GM19372 (cell line): ENCODE measurements around the gene RAMP2.

Experiments used
- ATAC-seq: cut with Tn5 transposase; IDR thresholded peaks from one replicate; pipeline ENCODE4 v1.9.1; 2021; ENCODE audit warnings: mild to moderate bottlenecking, low read depth, moderate library complexity; ENCODE audit not compliant: unreplicated experiment

The RAMP2 gene

DNA sequence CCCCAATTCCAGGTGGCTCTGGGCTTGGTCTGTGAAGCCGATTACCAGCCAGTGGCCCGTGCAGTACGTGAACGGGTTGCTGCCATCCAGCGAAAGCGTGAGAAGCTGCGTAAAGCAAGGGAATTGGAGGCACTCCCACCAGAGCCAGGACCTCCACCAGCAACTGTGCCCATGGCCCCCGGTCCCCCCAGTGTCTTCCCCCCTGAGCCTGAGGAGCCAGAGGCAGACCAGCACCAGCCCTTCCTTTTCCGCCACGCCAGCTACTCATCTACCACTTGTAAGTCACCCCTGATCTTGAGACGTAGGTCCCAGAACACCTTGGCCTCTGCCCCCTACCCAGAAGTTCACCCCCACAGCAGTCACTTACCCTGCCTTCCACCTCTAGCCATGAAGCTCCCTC lies 26.2 kb downstream of the RAMP2 start:
- no peak for ATAC-seq

DNA sequence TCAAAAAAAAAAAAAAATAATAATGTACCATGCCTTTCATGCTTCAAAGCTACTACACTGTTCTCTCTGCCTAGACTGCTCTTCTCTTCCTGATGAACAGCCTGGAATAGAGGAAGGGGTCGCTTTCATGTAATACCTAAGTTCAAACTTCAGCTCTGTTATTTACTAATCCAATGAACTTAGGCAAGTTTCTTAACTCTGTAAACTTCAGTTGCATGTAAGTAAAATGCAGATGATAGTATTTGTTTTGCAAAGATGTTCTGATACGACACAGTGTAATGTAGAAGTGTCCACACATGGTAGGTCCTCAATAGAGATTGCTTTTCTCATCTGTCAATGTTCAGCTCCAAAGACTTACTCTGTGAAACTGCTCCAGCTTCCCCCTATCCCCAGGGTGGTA lies 30.9 kb downstream of the RAMP2 start:
- ATAC-seq, result no peak

DNA sequence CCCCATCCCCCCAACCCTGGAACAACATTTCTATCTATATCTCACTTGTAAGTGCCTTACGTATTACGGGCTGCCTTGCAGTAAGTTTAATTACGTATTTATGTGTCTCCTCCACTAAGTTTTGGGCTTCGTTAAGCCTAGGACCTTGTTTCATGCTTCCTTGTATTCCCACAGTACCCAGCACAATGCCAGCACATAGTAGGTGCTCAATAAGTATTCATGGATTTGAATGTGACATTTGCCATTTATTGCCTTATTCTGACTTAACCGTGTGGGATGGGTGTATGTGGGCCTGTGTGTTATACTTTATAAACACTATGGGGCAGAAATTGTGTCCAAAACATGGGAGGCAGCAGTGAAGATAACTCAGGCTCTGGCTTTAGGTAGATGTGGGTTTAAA lies 31.5 kb downstream of the RAMP2 start:
- no peak for ATAC-seq

DNA sequence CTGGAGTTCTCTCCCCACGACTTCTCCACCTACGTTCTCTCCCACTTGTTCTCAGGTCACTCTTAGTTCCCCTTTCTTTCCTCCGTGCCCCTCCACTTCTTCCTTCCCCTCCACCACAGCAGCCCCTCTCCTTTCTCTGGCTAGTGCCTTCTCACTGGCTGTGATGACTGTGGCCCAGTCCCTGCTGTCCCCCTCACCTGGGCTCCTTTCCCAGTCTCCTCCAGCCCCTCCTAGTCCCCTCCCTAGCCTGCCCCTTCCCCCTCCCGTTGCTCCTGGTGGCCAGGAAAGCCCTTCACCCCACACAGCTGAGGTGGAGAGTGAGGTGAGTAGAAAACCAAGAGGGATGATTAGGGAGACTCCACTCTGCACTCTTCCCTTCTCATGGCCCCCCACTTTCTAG lies 34.0 kb downstream of the RAMP2 start:
- no peak for ATAC-seq

GRCh38 chr17:42795465-42795864 lies 34.4 kb downstream of the RAMP2 start:
- ATAC-seq, result no peak

DNA sequence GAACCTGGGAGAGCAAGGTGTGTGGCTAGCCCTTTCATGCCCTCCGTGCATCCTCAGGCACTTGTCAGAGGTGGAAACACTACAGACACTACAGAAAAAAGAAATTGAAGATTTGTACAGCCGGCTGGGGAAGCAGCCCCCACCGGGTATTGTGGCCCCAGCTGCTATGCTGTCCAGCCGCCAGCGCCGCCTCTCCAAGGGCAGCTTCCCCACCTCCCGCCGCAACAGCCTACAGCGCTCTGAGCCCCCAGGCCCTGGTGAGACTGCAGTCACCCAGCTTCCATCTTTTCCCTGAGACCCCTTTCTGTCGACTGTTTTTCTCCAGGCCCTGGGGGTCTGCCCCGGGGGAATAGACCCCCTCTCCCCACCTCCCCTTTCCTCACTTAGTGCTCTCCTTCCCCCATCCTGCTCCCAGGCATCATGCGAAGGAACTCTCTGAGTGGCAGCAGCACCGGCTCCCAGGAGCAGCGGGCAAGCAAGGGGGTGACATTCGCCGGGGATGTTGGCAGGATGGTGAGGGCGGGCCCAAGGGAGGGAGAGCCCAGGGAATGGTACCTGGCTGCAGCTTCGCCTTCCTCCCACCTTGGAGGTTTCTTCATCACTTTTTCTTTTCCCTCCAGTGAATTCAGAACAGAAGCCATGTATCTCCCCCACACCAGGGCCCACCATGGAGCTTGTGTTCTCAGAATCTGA lies 35.2 kb downstream of the RAMP2 start:
- no peak for ATAC-seq

DNA sequence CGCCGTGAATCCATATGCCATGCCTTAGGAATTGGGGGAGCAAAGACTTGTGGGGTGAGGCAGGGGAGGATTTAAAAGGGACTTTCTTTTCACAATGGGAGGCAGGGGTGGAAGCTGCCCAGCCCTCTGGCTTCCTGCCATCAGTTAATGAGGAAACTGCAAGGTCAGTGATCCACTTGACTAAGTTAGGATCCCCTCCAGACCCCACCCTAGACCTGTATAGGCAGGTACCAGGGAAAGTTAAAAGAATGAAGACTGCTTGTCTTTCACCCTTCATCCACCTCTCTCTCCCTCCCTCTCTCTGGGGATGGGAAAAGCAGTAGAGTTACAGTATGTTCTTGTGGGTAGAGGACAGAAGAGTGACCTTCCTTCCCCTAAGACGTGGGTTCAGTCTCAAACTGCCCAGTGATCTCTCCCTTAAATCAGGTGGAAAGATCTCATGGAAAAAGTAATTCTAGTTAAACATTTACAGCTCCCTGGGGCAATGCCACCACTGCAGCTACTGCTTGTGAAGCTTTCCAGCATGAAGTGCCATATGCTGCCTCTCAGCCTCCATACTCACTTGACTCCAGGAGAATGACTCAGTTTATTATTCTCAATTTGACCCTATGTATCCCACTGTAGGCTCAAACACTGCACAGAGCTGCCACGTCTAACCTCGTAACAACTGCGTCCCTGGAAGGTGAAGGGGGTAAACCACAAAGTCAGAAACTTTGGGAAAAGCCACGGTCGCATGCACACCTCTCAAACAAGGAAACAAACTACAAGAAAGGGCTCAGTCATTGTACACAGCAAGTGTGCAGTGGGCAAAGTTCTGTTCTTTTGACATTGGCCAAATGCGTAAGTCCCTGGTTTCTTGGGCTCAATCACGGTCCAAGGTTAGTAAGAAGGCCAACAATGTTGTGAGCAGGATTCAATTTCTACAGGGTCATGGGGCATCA lies 36.3 kb downstream of the RAMP2 start:
- ATAC-seq, result no peak

- no peak for ATAC-seq
Measured at GRCh38 chr17:42798011-42798382, 37.0 kb downstream of the RAMP2 start.

GRCh38 chr17:42798383-42799380 lies 37.7 kb downstream of the RAMP2 start, which contains the start of the genes CNTD1 and COA3:
Gene CNTD1 (plus strand): TSS chr17:42798861. CDS start chr17:42799068, 207 bp downstream.
Gene COA3 (minus strand): TSS chr17:42798704. CDS start chr17:42798681, 23 bp downstream.
- ATAC-seq, result no peak

DNA sequence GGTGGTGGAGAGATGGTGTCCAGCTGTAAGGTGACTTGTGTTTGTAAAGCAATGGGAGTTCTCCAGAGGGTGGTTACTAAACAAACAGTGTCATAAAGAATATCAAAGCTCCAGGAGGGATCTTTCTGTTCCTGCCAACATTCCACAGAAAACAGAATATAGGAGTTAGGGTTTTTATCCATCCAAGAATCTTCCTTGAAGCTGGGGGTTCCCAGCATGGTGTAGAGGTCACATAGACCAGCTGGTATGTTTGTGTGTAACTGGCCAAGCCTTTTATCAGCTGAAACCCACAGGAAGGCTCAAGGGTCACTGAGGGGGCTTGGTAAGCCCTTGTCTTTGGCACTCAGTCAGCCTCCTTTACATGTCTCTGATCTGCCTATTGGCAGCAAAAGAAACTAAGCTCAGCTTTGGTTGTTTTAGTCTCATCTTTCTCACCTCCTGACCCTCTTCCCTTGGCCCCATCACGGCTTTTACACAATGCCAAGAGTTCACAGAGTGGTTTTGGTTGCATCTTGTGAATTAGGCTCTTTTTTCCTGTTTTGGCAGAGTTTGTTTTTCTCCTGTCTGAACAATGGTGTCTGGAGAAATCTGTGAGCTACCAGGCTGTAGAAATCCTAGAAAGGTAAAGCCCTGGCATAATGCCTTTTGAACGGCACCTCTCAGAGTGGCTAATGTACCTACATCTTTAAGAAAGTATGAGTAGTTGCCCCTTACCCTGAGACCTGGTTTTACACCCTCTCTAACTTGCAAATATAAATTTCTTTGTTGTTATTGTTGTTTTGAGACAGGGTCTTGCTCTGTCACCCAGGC lies 42.3 kb downstream of the RAMP2 start:
- no peak for ATAC-seq

- ATAC-seq, result no peak
Measured at GRCh38 chr17:42804918-42805367, 43.9 kb downstream of the RAMP2 start.

DNA sequence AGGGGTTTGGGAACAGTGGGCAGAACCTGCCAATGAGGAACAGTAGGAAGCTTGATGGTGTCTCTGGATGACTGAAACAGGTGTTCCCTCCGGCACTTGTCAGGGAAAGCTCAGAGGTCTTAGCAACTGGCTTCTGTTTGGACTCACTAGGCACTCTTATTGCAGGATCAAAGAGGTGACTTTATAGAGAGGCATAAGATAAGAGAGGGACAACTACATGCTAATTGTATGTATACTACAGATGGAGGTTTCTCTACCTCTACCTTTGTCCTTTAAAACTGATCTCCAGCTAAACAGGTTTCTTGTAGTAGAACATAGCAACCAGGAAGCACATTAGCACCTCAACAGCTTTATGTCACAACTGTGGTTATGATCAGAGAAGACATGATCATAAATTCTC lies 45.2 kb downstream of the RAMP2 start:
- no peak for ATAC-seq

GRCh38 chr17:42809250-42809649 lies 48.2 kb downstream of the RAMP2 start:
- no peak for ATAC-seq
